Loucy (cell line): ENCODE data around the gene ZNF544.
A peak's percentile ranks its signal among the peaks of the same experiment; 100 is the strongest.
"Not testable (repeated sequence)": the region's sequence is repeated elsewhere in the genome, so short reads cannot be mapped to it uniquely, and the experiment has no call there.

Experiments
- EZH2phosphoT487 ChIP-seq: fragments of 200-600 bp; IDR thresholded peaks from 2 replicates; pipeline ENCODE4 v1.6.1; 2018; ENCODE audit warnings: antibody characterized with exemption, mild to moderate bottlenecking, moderate library complexity, borderline replicate concordance
- TF ChIP-seq, protein P1 (sequence below): fragments of 200-600 bp; sonication (generic); conservative IDR thresholded peaks from 2 replicates; pipeline ENCODE4 v1.5.1; 2014; ENCODE audit warnings: mild to moderate bottlenecking, antibody characterized with exemption, low read length

GRCh38 chr19:58310685-58311084 lies 82.0 kb downstream of the ZNF544 start:
- TF ChIP-seq, protein P1, sequence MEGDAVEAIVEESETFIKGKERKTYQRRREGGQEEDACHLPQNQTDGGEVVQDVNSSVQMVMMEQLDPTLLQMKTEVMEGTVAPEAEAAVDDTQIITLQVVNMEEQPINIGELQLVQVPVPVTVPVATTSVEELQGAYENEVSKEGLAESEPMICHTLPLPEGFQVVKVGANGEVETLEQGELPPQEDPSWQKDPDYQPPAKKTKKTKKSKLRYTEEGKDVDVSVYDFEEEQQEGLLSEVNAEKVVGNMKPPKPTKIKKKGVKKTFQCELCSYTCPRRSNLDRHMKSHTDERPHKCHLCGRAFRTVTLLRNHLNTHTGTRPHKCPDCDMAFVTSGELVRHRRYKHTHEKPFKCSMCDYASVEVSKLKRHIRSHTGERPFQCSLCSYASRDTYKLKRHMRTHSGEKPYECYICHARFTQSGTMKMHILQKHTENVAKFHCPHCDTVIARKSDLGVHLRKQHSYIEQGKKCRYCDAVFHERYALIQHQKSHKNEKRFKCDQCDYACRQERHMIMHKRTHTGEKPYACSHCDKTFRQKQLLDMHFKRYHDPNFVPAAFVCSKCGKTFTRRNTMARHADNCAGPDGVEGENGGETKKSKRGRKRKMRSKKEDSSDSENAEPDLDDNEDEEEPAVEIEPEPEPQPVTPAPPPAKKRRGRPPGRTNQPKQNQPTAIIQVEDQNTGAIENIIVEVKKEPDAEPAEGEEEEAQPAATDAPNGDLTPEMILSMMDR, result peak; percentile 40
- not testable (repeated sequence) for TF ChIP-seq EZH2phosphoT487
